OCI-LY7 (cell line): ENCODE measurements around the gene TEX22. TPM values are rescaled to one million over a fixed set of nuclear protein-coding genes. Genes with fewer than 3 reads are reported as not detected.

Experiments
- BruUV-seq: library from RNA; stranded (reverse); fragments of 400-500 nt; replicated peaks from 2 replicates; lab custom pipeline; 2021; lab: Mats Ljungman, UMichigan
- CTCF ChIA-PET: fragments of 300-600 bp; sonication (Branson Sonifier 250); formaldehyde crosslinking; loops from one replicate; lab custom pipeline; 2022; ENCODE audit warnings: antibody characterized with exemption; ENCODE audit not compliant: unreplicated experiment; lab: Charles Lee
- POLR2A ChIA-PET: fragments of 300-600 bp; sonication (Branson Sonifier 250); formaldehyde crosslinking; loops from one replicate; lab custom pipeline; 2022; ENCODE audit warnings: antibody characterized with exemption; lab: Charles Lee
- DNase-seq: peaks from one replicate; pipeline ENCODE4 v3.0.0-alpha.2; 2015; ENCODE audit warnings: low spot score
- H2AFZ ChIP-seq: fragments of 200-600 bp; sonication (generic), shearing (Covaris generic); 2 replicates; pipeline ENCODE4 v1.6.1; 2014; ENCODE audit warnings: mild to moderate bottlenecking, antibody characterized with exemption, low read length, moderate library complexity
- H3K27ac ChIP-seq: fragments of 200-600 bp; sonication (generic); 2 replicates; pipeline ENCODE4 v1.5.1; 2014; ENCODE audit warnings: mixed run types, low read depth, mild to moderate bottlenecking, moderate library complexity, low read length, inconsistent platforms; ENCODE audit not compliant: poor library complexity, severe bottlenecking
- H3K36me3 ChIP-seq: fragments of 200-600 bp; sonication (generic); 2 replicates; pipeline ENCODE4 v1.6.1; 2014; ENCODE audit warnings: mild to moderate bottlenecking, antibody characterized with exemption, low read length, moderate library complexity, mixed read lengths; ENCODE audit not compliant: insufficient read depth
- H3K4me1 ChIP-seq: fragments of 200-600 bp; sonication (generic); 2 replicates; pipeline ENCODE4 v1.5.1; 2014; ENCODE audit warnings: mild to moderate bottlenecking, low read length; ENCODE audit not compliant: insufficient read depth, poor library complexity, severe bottlenecking
- H3K4me2 ChIP-seq: fragments of 200-600 bp; sonication (generic); 2 replicates; pipeline ENCODE4 v1.6.1; 2014; ENCODE audit warnings: mild to moderate bottlenecking, low read length
- H3K4me3 ChIP-seq: fragments of 200-600 bp; sonication (generic); 2 replicates; pipeline ENCODE4 v1.5.1; 2014; ENCODE audit warnings: mild to moderate bottlenecking, low read depth, low read length; ENCODE audit not compliant: poor library complexity, severe bottlenecking
- H3K79me2 ChIP-seq: fragments of 200-600 bp; sonication (generic); 2 replicates; pipeline ENCODE4 v1.6.1; 2016; ENCODE audit warnings: low read depth, mild to moderate bottlenecking, low read length, moderate library complexity, mixed read lengths; ENCODE audit not compliant: insufficient read depth
- H3K9me2 ChIP-seq: fragments of 200-600 bp; sonication (generic); 2 replicates; pipeline ENCODE4 v1.6.1; 2016; ENCODE audit warnings: mild to moderate bottlenecking, low read length, mixed read lengths; ENCODE audit not compliant: insufficient read depth
- H3K9me3 ChIP-seq: fragments of 200-600 bp; sonication (generic); 2 replicates; pipeline ENCODE4 v1.6.1; 2014; ENCODE audit warnings: mild to moderate bottlenecking, mixed run types, low read length, mixed read lengths
- H4K20me1 ChIP-seq: fragments of 200-600 bp; sonication (generic); 2 replicates; pipeline ENCODE4 v1.6.1; 2014; ENCODE audit warnings: mild to moderate bottlenecking, antibody characterized with exemption, low read length, moderate library complexity, mixed read lengths; ENCODE audit not compliant: insufficient read depth
- EZH2phosphoT487 ChIP-seq: fragments of 200-600 bp; sonication (generic); IDR thresholded peaks from 2 replicates; pipeline ENCODE4 v1.6.1; 2018; ENCODE audit warnings: low read depth, borderline replicate concordance, mild to moderate bottlenecking, mixed run types, antibody characterized with exemption, low read length, moderate library complexity, mixed read lengths
- intact Hi-C: fragments of 100-400 bp; cut with micrococcal nuclease; formaldehyde crosslinking; loops from one replicate; pipeline ENCODE4 v1.10.0; 2022; ENCODE audit not compliant: unreplicated experiment
- total RNA-seq, 2 experiments: library from RNA; depleted of rRNA in 1 of 2; stranded (reverse); fragments of >200 nt in 1 of 2; shearing (Covaris generic) in 1 of 2; gene quantifications; 2 replicates each; pipeline ENCODE4 v1.2.3, GENCODE V29; 2014 to 2022
- TF ChIP-seq, protein P1 (sequence below): fragments of 200-600 bp; sonication (generic); conservative IDR thresholded peaks from 2 replicates; pipeline ENCODE4 v1.5.1; 2014; ENCODE audit warnings: mild to moderate bottlenecking, antibody characterized with exemption, low read length, moderate library complexity, mixed read lengths

Gene TEX22
- total RNA-seq, 2 experiments from 2014 or later, result 1.3 to 9.2 TPM

DNA sequence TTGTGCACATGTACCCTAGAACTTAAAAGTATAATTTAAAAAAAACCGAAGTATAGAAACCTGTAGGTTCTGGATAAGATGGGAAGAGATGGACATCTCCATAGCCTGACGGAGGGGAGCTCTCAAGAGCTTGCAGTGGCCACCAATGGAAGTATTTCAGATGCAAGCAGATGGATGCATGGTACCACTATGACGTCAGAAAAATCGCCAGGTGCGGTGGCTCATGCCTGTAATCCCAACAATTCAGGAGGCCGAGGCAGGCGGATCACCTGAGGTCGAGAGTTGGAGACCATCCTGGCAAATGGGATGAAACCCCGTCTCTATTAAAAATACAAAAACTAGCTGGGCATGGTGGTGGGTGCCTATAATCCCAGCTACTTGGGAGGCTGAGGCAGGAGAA lies 3.4 kb downstream of the TEX22 start:
- TF ChIP-seq, protein P1, sequence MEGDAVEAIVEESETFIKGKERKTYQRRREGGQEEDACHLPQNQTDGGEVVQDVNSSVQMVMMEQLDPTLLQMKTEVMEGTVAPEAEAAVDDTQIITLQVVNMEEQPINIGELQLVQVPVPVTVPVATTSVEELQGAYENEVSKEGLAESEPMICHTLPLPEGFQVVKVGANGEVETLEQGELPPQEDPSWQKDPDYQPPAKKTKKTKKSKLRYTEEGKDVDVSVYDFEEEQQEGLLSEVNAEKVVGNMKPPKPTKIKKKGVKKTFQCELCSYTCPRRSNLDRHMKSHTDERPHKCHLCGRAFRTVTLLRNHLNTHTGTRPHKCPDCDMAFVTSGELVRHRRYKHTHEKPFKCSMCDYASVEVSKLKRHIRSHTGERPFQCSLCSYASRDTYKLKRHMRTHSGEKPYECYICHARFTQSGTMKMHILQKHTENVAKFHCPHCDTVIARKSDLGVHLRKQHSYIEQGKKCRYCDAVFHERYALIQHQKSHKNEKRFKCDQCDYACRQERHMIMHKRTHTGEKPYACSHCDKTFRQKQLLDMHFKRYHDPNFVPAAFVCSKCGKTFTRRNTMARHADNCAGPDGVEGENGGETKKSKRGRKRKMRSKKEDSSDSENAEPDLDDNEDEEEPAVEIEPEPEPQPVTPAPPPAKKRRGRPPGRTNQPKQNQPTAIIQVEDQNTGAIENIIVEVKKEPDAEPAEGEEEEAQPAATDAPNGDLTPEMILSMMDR, result no peak
- no peak for TF ChIP-seq EZH2phosphoT487
- H3K9me3 ChIP-seq, result no peaks in the 10 kb centered on the region
- POLR2A ChIA-PET, result no interaction called here

DNA sequence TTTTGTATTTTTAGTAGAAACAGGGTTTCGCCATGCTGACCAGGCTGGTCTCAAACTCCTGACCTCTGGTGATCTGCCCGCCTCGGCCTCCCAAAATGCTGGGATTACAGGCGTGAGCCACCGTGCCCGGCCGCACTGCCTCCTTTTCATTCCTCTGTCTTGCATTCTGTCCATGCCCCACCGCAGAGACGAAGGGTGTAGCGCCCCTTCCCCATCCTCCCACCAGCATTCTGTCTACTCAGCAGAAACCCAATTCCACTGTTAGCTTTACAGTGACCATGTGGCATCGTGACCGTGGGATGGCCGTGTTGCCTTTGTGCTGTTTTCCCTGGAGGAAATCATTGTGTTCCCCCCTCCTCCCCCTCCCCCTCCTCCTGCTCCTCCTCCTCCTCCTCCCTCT lies 10.3 kb downstream of the TEX22 start:
- Histone ChIP-seq H3K27ac (no peak overlapping the region), H2AFZ (no peak overlapping the region), H3K9me3 (no peaks in the 10 kb centered on the region), H4K20me1 (no peaks in the 10 kb centered on the region), H3K79me2 (no peaks in the 10 kb centered on the region), H3K4me1 (peaks cover 7% of the 10 kb centered on the region), H3K4me2 (no peak overlapping the region), H3K9me2 (no peaks in the 10 kb centered on the region), H3K36me3 (no peaks in the 10 kb centered on the region), H3K4me3 (no peak overlapping the region)
- DNase-seq, result no peak
- no TSS peak for BruUV-seq
- POLR2A ChIA-PET, result no interaction called here
- TF ChIP-seq, protein P1, result no peak
- no peak for TF ChIP-seq EZH2phosphoT487
- intact Hi-C loops, result no loop called here
- CTCF ChIA-PET, result no interaction called here

More for the DNA sequence above, 3.4 kb downstream of the TEX22 start:
- Histone ChIP-seq H2AFZ (no peak overlapping the region), H3K4me1 (peaks cover 23% of the 10 kb centered on the region), H3K4me3 (no peak overlapping the region), H3K27ac (no peak overlapping the region), H3K79me2 (peaks cover 14% of the 10 kb centered on the region), H3K36me3 (peaks cover 21% of the 10 kb centered on the region), H3K4me2 (no peak overlapping the region), H3K9me2 (no peaks in the 10 kb centered on the region), H4K20me1 (no peaks in the 10 kb centered on the region)
- BruUV-seq, result no TSS peak
- CTCF ChIA-PET, result no interaction called here
- DNase-seq, result no peak
- intact Hi-C loops, result no loop called here

DNA sequence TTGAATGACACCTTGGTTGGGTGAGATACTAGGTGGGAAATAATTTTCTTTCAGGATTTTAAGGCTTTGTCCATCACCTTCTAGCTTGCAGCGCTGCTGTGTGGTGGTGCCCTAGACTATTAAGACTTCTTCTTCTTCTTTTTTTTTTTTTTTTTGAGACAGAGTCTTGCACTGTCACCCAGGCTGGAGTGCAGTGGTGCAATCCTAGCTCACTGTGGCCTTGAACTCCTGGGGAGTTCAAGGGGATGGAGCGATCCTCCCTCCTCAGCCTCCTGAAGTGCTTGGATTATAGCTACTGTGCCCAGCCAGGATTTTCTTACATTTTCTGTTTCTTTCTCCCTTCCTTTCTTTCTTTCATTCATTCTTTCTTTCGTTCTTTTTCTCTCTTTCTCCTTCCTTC lies 11.0 kb downstream of the TEX22 start:
- Histone ChIP-seq H3K27ac (no peak overlapping the region), H4K20me1 (no peaks in the 10 kb centered on the region), H3K36me3 (no peaks in the 10 kb centered on the region), H3K4me3 (no peak overlapping the region), H3K4me2 (no peak overlapping the region), H3K9me3 (no peaks in the 10 kb centered on the region), H3K9me2 (no peaks in the 10 kb centered on the region), H3K79me2 (no peaks in the 10 kb centered on the region), H2AFZ (no peak overlapping the region), H3K4me1 (peaks cover 7% of the 10 kb centered on the region)
- intact Hi-C loops, result no loop called here
- CTCF ChIA-PET, result no interaction called here
- BruUV-seq, result no TSS peak
- no peak for DNase-seq
- TF ChIP-seq EZH2phosphoT487, result no peak
- TF ChIP-seq, protein P1, result no peak
- POLR2A ChIA-PET, result interaction anchor here (0.8 kb wide), 1 partner anchor 10 kb away, joined by 4 read pairs; no protein-coding TSS in a partner anchor
